HG03442 (cell line): ENCODE data around the gene FGFR3.

ENCODE experiments used
- ATAC-seq: cut with Tn5 transposase; IDR thresholded peaks from one replicate; pipeline ENCODE4 v1.9.1; 2021; ENCODE audit warnings: mild to moderate bottlenecking, moderate library complexity; ENCODE audit not compliant: unreplicated experiment

FGFR3 gene

DNA sequence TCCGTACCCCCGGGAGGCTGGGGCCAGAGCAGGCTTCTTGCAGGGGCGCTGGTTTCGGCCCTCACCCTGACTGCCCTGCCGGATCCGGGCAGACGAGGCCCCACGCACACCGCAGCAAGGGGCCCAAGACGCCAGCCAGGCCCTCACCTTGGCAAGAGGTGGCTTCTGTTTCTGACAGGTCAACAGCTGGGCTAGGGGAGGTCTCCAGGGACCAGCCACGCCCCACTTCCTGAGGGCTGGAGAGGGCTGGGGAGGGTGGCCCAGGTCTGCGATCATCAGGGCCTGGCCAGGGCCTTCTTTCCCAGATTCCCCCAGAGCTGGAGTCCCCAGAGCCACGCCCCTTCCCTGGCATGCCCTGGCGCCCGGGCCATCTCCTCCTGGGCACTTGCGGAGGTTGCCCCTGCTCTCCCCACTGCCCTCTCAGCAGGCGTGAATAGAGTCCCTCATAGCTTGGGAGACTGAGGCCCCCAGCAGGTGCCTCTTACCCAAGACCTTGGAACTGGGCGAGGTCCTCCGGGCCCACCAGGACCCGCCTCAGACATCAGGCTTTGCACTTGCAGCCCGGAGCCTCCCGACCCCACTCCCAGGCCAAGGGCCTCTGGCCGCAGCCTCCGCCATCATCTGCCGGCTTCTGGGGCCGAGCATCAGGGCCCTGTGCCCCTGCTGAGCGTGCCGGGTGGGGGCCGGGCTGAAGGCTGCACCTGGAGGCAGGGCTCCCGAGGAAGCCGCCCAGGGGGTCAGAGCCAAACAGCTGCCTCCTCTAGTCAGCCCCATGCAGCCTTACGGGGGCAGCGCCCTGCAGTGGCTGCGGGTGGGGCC, 6.3 kb upstream of the FGFR3 start:
- ATAC-seq: no peak

DNA sequence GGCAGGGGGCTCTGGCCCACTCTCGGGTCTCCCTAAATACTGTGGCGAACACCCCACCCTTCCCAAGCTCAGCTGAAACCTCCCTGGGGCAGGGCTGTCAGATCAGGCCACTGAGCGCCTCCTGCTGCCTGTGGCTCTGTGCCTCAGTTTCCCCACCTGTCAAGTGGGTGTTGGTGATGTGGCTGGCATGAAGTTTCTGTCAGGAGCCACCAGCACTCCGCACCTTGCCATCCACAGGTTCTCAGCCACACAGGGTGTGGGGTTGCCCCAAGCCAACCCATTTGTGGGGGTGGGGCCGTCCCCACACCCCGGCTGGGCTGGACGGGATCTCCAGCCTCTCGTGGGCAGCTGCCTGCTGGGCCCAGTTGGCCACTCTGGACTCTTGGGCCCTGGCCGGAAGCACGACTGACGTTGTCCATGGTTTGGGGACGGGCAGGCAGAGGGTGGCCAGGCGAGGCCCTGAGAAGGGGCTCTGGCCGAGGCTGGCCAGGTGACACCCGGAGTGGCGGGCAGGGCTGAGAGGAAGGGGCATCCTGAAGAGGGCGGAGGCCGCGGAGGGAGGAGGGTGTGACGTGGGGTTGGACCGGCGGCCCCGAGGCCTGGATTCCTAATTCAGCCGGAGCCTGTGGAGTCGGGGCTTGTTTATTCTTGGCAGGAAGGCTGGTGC, 5.5 kb upstream of the FGFR3 start:
- no peak for ATAC-seq

DNA sequence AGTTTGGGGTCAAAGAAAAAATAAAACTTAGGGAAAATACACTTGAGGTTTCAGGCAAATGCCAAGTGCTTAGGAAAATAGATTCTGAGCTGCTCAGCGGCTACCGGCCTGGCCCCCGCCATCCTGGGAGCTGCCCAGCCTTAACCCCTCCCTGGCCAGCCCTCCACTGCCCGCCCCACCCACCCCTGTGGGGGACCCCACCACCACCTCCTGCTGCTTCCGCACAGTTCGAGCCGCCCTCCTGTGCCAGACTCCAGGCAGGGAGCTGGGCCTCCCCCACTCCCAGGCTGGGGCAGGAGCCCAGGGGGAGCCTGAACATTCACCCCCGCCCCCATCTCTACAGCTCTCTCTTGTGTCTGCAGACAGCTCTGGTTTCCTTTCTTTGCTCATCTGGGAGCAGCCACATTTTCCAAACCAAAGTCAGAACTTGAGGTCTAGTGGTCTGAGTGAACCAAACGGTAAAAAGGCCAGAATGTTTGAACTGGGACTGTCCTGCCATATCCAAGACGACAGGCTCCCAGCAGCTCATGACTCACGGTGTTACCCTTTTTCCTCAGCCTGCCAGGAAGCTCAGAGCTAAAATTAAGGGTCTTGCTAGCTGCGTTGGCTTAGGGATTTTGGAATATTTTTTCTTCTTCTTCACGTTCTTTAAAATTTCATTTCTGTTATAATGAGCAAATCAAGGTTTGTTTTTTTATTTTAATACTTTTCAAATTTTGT, 4.7 kb upstream of the FGFR3 start:
- ATAC-seq: no peak

DNA sequence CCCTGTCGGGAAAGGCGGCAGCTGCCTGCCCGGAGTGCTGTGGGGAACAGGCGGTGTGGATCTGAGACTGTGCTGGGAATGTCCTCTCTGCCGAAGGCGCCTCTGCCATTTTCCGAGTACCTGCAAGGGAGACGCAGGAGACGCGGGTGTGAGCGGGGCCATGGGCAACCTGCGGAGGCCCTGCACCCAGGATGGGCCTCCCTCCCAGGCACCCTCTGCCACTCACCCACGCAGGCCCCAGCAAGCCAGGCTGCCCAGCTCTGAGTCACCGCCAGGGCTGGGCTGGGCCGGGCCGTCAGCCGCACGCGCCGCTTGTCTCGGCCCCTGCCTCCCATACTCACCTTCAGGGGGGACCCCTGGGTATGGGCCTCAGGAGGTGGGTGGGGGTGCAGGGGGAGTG, 3.5 kb upstream of the FGFR3 start:
- no peak for ATAC-seq

DNA sequence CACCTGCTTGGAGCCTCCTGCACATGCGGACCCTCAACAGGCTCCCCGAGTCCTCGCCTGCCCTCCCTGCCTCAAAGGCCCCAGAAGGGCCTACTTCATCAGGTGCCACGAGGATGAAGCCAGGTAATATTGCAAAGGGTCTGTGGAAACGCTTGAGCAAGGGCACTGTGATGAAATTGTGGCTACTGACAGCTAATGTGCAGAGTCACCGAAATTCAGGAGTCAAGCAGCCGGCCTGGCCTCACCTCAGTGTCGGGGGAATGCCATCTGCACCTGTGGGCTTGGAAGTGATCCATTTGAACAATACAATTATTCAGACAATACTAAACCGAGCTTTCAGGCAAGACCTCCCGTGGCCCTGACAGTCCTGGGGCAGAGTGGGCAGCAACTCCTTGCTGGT, 3.1 kb upstream of the FGFR3 start:
- no peak for ATAC-seq

DNA sequence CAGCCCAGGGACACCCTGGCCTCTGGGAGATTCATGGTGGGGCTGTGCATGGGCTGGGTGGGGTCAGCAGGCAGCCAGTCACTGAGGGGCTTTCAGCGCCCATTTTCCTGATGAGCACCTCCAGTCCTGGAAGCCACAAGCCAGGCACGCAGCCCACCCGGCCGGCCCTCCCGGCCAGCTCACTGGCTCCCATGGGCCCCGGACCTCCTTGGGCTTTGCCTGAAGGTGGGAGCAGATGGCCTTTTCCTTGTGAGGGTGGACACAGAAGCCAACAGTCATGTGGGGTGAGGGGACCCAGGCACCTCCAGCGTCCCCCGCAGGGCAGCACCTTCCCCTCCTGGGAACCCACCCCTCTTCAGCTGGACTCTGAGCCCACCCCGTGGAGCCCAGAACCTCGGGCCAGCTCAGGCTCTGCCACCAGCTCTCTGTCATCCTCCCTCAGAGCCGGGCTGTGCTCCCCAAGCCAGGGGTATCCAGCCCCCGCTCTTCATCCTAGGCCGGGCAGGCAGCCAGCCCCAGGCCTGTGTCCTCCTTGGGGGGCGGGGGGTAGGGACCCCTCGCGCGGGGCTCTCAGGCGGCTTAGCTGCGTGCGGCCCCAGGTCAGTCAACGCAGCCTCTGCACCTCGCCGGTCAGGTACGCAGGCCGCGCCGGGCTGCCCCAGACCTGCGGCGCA, 798 bp upstream of the FGFR3 start:
- no peak for ATAC-seq

DNA sequence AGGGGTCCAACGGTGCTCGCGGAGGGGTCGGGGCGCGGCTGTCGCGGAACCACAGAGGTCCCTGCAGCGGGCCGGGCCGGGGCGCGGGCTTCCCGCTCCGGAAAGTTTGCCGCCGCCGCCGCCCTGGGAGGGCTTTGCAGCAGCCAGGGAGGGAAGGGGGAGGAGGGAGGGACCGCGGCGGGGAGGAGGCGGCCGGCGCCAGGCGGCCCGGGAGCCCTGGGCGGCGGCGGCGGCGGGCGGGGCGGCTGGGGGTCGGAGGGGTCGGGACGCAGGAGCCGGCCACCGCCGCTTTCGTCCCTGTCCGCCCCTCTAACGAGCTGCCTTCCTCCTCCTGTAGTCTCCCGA, 375 bp downstream of the FGFR3 start:
- peak; percentile 10 for ATAC-seq

DNA sequence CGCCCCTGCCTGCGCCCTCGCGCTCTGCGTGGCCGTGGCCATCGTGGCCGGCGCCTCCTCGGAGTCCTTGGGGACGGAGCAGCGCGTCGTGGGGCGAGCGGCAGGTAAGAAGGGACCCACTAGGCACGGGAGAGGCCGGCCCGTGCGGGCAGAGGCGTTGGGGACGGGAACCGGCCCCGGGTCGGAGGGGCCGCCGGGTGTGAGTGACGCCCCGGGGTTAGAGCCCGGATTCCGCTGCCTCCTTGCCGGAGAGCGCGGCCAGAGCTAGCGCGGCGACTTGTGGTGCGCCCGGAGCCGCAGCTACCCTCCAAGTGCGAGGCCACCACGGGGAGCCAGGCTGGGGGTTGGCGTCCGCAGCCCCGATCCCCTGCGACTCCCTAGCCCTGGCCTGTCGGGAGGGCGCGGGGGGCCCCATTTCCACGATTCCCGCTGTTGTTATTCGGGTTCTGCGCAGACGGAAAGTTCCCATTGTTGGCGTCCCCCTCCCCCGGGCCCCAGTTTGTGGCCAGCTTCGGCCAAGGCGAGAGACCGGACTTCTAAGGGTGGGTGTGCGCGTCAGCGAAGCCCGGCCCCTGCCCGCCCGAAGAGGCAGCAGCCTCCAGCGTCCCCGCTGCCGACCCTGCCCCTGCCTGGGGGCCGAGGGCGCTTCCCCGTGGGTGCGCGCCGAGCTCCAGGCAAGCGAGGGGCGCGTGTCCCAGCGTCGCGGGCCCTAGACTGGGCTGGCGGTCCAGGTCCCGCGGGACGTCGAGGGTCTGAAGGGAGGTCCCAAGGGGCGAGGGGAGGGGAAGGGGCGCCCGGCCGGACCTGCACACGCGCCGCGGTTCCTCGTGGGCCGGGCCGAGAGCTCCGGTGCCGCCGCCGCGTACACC, 1.1 kb downstream of the FGFR3 start:
- ATAC-seq: no peak

DNA sequence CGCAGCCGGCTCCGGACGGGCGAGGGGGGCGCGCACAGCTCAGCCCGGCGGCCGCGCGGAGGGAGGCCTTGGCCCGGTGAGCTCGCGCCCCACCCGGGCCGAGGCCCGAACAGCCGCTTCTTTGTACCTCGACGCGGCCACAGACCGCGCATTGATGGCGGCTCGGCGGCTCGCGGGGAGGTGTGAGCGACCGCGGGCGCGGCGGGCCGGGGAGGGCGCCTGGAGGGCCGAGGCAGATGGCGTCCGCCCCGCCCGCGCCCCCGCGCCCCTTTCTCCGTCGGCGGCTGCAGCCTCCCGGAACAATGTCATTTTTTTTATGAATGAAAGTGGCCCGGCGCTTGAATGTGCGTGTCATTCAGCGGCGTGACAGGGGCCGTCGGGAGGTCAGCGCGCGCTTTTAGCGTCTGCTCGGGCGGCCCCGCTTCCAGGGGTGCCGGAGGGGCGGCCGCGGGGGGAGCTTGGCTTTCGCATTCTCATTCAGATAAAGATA, 1.8 kb downstream of the FGFR3 start:
- ATAC-seq: no peak

DNA sequence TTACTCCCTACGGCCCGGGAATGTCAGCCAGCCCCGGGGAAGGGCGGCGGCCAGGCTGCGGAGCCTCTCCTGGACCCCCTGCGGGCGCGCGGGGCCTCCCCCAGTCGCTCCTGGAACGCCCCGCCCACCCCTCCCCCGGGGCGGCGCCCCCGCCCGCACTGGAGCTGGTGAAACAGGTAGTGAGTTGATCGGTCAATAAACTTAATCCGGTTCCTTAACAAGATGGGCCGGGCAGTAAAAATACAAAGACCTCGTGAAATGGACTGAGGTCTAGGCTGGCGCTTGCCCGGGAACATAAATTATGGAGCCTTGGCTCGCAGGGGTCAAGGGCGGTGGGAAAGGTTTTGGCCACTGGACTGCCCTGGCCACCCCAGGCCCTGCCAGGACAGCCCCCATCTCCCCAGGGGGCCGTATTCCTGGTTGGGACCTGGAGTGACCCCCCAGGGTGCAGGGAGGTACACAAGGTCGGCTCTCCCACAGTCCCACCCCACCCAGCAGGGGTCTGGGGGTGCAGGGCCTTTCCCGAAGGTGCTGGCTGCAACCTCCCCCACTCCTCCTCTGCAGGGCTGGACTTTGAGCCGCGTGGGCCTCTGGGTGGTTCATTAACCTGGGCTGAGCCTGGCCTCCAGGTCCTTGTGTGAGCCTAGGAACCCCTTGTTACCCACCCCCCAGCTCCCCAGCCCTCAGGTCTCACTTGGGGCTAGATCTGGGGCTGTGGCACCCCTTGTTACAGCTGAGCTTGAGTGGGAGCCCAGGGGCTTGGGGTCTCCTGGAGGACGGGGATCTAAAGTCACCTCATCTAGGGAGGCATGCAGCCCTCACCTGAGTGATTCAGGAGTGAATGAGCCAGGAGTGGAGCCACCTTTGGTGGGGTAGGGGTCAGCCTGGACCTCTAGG, 2.5 kb downstream of the FGFR3 start:
- no peak for ATAC-seq

DNA sequence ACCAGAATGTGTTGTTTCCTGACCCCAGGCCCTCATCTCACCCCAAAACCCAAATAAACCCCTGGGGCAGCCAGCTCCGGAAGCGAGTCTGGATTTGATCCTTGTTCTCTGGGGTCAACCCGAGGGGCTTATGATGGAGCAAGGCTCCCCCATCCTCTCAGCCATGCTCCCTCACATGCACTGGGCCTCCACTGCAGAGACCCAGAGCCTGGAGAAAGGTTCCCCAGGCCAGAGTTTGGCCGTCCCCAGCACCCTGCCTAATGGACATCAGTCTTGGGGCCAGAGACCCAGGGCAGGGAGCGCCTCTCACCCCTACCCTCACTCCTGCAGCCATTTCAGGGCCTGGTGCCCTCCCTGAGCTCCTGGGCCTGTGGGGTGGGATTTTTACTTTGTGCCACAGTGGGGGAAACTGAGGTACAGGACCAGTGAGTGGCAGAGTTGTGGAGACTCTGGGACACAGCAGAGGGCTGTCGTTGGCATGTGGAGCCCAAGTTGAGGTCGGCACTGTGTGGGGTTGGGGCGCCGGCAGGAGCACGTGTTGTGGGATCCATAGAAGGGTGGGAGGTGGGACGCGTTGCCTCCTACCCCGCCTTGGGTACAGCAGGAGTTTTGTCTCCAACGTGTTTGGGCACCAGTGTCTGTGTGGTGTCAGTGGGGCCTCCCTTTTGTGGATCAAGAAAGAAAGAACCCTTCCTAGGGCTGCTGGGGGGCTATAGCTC, 3.6 kb downstream of the FGFR3 start:
- no peak for ATAC-seq

DNA sequence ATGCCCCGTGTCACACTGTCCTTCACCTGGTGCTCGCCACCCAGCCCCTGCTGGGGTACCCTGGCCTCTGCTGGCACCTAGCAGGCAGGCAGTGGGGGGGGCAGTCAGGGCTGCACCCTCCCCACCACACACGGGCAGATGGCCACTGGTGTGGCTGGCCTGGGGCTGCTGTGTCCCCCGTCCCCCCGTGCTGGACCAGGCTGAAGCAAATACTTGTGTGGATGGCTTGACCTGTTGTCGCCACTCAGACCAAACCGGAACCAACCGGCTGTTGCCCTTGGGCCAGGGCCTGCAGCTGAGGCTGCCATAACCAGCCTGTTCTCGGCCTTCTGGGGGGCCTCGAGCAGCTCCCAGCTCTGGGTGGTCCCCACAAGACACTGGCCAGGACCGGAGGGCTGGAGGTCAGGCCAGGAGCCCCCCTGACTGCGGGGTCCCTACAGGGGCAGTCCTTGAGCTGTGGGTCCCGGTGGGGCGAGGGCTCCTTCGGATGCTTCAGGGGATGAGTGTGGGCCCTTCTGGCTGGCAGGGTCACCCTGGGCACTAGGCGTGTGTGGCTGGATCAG, 4.3 kb downstream of the FGFR3 start:
- ATAC-seq: no peak

DNA sequence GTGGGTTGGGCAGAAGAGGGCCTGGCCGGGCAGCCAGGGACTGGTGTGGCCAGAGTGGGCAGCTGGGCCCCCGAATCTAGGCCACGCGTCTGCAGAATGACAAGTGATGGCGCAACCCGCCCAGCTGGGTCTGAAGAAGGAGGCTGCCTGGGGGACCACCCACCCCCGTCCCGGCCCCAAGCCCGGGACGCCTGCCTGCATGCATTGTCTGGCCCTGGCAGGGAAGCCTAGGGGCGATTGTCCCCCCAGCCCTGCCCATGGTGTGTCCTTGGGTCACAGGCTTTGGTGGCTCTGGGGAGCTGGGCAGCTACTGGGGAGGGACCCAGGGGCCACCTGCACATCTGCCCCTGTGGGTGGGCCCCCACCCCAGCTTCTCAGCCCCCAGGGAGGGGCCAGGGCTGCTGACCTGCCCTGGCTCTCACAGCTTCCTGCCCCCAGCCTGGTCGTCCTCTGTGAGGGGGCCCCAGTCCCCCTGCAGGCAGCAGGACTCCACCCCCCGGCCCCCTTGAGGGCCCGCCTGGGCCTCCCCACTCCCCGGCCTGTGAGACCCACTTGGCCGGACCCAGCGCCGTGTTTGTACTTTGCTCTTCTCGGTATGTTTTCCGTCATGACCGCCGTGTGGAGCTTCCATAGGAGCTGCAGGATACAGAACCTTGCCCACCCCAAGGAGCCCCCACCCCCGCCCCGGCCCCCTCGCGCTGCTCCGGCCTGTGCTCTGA, 4.9 kb downstream of the FGFR3 start:
- no peak for ATAC-seq

DNA sequence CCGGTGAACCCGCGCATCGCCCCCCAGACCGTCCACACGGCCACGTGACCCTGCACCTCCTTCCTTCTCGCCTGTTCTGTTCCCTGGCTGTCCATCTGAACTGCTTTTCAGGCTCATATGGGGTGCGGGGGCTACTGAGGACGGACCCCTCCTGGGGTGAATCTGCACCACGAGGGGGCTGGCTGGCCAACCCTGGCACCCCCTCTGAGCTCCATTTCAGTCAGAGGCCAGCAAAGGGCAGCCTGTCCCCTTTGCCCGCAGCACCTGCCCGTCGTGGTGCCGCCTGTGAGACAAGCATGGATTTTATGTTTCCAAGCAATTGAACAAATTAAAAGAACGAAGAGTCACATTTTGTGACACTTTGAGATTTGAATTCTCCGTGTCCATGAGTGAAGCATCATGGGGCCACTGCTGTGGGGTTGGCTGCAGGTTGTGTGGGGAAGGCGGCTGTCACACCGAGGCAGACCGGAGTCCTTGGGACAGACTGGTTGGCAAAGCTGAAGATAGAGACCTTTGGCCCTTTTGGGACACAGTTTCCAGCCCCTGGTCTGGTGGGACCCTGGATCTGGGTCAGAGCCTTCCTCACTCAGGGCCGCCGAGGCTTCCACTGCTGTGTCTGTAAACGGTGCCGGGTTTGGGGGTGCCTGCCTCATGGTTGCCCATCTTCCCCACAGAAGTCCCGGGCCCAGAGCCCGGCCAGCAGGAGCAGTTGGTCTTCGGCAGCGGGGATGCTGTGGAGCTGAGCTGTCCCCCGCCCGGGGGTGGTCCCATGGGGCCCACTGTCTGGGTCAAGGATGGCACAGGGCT, 5.7 kb downstream of the FGFR3 start:
- ATAC-seq: no peak

DNA sequence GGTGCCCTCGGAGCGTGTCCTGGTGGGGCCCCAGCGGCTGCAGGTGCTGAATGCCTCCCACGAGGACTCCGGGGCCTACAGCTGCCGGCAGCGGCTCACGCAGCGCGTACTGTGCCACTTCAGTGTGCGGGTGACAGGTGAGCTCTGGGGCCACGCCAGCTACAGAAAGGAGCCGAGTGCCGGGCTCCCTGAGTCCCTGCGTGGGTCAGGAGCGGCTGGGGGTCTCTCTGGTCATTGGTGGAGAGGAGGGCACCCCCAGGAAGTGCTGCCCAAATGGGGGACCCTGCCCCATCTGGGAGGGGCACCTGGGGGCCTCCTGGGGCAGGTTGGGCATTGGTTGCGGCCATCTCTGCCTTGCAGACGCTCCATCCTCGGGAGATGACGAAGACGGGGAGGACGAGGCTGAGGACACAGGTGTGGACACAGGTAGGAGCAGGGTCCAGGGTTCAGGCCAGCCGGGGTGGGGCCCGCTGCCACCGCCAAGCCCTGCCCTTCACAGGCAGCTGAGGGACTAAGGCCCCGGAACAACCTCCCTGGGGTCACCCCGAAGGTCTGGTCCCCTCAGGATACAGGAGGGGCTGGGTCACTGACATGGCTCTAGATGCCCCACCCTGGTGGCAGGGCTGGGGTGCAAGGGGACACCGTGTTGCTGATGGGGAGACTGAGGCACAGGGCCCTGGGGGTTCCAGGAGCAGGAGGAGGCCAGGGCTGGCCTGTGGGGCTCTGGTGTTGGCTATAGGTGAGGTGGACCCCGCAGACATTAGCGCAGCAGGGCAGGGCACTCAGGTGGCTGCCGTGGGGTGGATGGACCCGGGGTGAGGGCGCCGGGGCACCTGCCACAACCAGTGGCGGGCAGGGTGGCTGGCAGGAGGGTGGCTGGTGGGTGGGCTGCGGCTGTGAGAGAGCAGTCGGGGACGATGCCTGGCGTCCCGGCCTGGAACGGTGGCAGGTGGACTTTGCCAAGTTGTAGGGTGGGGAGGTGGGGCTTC, 6.6 kb downstream of the FGFR3 start:
- ATAC-seq: no peak

DNA sequence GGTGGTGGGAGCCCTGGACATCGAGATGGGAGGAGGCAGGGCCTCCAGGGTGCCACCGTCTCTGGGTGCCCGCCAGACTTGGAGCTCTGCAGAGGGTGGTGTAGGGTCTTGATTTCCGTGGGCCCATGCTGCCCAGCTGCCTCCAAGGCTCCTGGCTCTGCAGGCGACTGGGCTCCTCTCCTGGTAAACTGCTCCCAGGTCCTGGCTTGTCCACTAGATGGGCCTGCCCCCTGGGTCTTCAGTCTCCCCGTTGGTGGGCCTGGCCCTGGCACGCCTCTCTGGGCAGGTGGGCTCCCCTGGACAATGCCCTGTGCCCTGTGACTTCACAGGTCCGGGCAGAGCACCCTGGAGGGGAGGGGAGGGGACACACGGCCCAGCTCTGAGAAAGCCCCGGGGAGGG, 7.7 kb downstream of the FGFR3 start:
- no peak for ATAC-seq
